SK-N-SH treated with all-trans-retinoic acid at 6 μM for 48 hours (cell line): ENCODE results near the gene GXYLT2.

Experiments used
- ATAC-seq: fragments of 200-7000 bp; cut with Tn5 transposase; 3 replicates; pipeline ENCODE4 v1.9.1; 2020; ENCODE audit warnings: mild to moderate bottlenecking, moderate library complexity
- ARNTL ChIP-seq: fragments of 450-650 bp; formaldehyde crosslinking; IDR thresholded peaks from 2 replicates; pipeline ENCODE4 v1.5.0; 2020; ENCODE audit warnings: low read depth, mild to moderate bottlenecking, moderate library complexity, borderline replicate concordance
- GLIS3 ChIP-seq: fragments of 250-450 bp; sonication (Bioruptor Pico); IDR thresholded peaks from 2 replicates; pipeline ENCODE4 v1.5.0; 2020; ENCODE audit warnings: mild to moderate bottlenecking, moderate library complexity
- OSR1 ChIP-seq: fragments of 250-450 bp; sonication (Bioruptor Pico); IDR thresholded peaks from 2 replicates; pipeline ENCODE4 v1.8.0; 2022; ENCODE audit warnings: moderate library complexity, mild to moderate bottlenecking, inconsistent platforms
- PATZ1 ChIP-seq: fragments of 250-450 bp; sonication (Bioruptor Pico); IDR thresholded peaks from 2 replicates; pipeline ENCODE4 v1.8.0; 2020; ENCODE audit warnings: mild to moderate bottlenecking, moderate library complexity, borderline replicate concordance
- POU6F1 ChIP-seq: fragments of 250-450 bp; sonication (Bioruptor Pico); IDR thresholded peaks from 2 replicates; pipeline ENCODE4 v1.8.0; 2021; ENCODE audit warnings: low read depth, mild to moderate bottlenecking, moderate library complexity, borderline replicate concordance
- RARB ChIP-seq: fragments of 250-450 bp; sonication (Bioruptor Pico); IDR thresholded peaks from 2 replicates; pipeline ENCODE4 v1.8.0; 2021; ENCODE audit warnings: mild to moderate bottlenecking, moderate library complexity
- SNAI2 ChIP-seq: fragments of 250-450 bp; sonication (Bioruptor Pico); IDR thresholded peaks from 2 replicates; pipeline ENCODE4 v1.5.0; 2020; ENCODE audit warnings: mild to moderate bottlenecking, moderate library complexity
- TSHZ2 ChIP-seq: fragments of 250-450 bp; sonication (Bioruptor Pico); IDR thresholded peaks from 2 replicates; pipeline ENCODE4 v1.5.0; 2020; ENCODE audit warnings: mild to moderate bottlenecking, moderate library complexity
- ZFP3 ChIP-seq: fragments of 250-450 bp; sonication (Bioruptor Pico); IDR thresholded peaks from 2 replicates; pipeline ENCODE4 v1.5.0; 2020; ENCODE audit warnings: mild to moderate bottlenecking, moderate library complexity
- ZFP30 ChIP-seq: fragments of 450-650 bp; formaldehyde crosslinking; IDR thresholded peaks from 2 replicates; pipeline ENCODE4 v1.5.0; 2022; ENCODE audit warnings: mild to moderate bottlenecking, moderate library complexity
- ZNF565 ChIP-seq: fragments of 450-650 bp; formaldehyde crosslinking; conservative IDR thresholded peaks from 2 replicates; pipeline ENCODE4 v1.5.0; 2020; ENCODE audit warnings: low read depth, mild to moderate bottlenecking, moderate library complexity
- ZNF70 ChIP-seq: fragments of 450-650 bp; formaldehyde crosslinking; IDR thresholded peaks from 2 replicates; pipeline ENCODE4 v1.5.0; 2020; ENCODE audit warnings: mild to moderate bottlenecking, moderate library complexity

GXYLT2 gene

GRCh38 chr3:72938471-72939265, 50.8 kb downstream of the GXYLT2 start (continued):
- TF ChIP-seq POU6F1 (no peak; the same call in 1 of the 2 replicates), SNAI2 (CRISPR knock-in tag) (no peak)

- ATAC-seq: no peak
- no peak for TF ChIP-seq OSR1
- TF ChIP-seq POU6F1: no peak
- no peak for TF ChIP-seq TSHZ2 (CRISPR knock-in tag)
- TF ChIP-seq RARB: no peak
- TF ChIP-seq, all 23 proteins: peak for 0
Observed at GRCh38 chr3:72941245-72941644, 53.4 kb downstream of the GXYLT2 start.

GRCh38 chr3:72942427-72942826, 54.6 kb downstream of the GXYLT2 start:
- ATAC-seq: no peak

GRCh38 chr3:72944696-72945095, 56.9 kb downstream of the GXYLT2 start:
- ATAC-seq: no peak
- TF ChIP-seq ARNTL (CRISPR knock-in tag): no peak
- TF ChIP-seq GLIS3 (CRISPR knock-in tag): no peak
- TF ChIP-seq ZNF70: no peak
- no peak for TF ChIP-seq TSHZ2 (CRISPR knock-in tag)
- TF ChIP-seq ZNF565 (CRISPR knock-in tag): no peak
- TF ChIP-seq, all 23 proteins: peak for 0

More at GRCh38 chr3:72942427-72942826, 54.6 kb downstream of the GXYLT2 start:
- no peak for TF ChIP-seq ZFP30 (CRISPR knock-in tag)
- TF ChIP-seq GLIS3 (CRISPR knock-in tag): no peak
- TF ChIP-seq ZNF70: no peak
- TF ChIP-seq POU6F1: no peak
- no peak for TF ChIP-seq ZFP3 (CRISPR knock-in tag)
- TF ChIP-seq OSR1: no peak
- no peak for TF ChIP-seq RARB
- no peak for TF ChIP-seq PATZ1 (CRISPR knock-in tag)
